HepG2 (cell line): ENCODE measurements around the gene SERINC2. TPM values are rescaled to one million over a fixed set of nuclear protein-coding genes. Genes with fewer than 3 reads are reported as not detected.

Experiments used
- BRD4 ChIP-seq: sonication (generic); formaldehyde crosslinking; IDR thresholded peaks from 2 replicates; pipeline ENCODE4 v1.4.0; 2020; ENCODE audit warnings: missing genetic modification reagents
- BRF2 ChIP-seq: sonication (generic); formaldehyde crosslinking; IDR thresholded peaks from 2 replicates; pipeline ENCODE4 v1.8.1; 2022; ENCODE audit warnings: mild to moderate bottlenecking, missing genetic modification reagents
- CCAR2 ChIP-seq: fragments of 200-400 bp; formaldehyde crosslinking; optimal IDR thresholded peaks from 2 replicates; pipeline ENCODE3; 2018; ENCODE audit warnings: low read depth, mild to moderate bottlenecking, low read length, moderate library complexity
- ERF ChIP-seq: IDR thresholded peaks from 2 replicates; pipeline ENCODE4 v1.6.1; 2018; ENCODE audit warnings: missing biosample characterization, missing genetic modification reagents
- FOXP4 ChIP-seq: sonication (generic); formaldehyde crosslinking; IDR thresholded peaks from 2 replicates; pipeline ENCODE4 v1.4.0; 2020; ENCODE audit warnings: missing genetic modification reagents
- HNF1A ChIP-seq, 2 experiments: sonication (generic) in 1 of 2; formaldehyde crosslinking in 1 of 2; IDR thresholded peaks; 2 replicates each; pipeline versions ENCODE4 v1.4.0 to v1.6.1; 2016 to 2020; ENCODE audit warnings: borderline replicate concordance in 1 of 2, low read depth in 1 of 2, mild to moderate bottlenecking in 1 of 2, missing genetic modification reagents in 1 of 2
- HNF4G ChIP-seq, 2 experiments: sonication (generic) in 1 of 2; formaldehyde crosslinking in 1 of 2; IDR thresholded peaks; 2 replicates each; pipeline versions ENCODE4 v1.4.0 to v1.6.1; 2011 to 2020; ENCODE audit warnings: borderline replicate concordance in 2 of 2, low read depth in 2 of 2, mild to moderate bottlenecking in 2 of 2, low read length in 1 of 2, missing genetic modification reagents in 1 of 2, moderate library complexity in 1 of 2
- KDM1A ChIP-seq: IDR thresholded peaks from 2 replicates; pipeline ENCODE4 v1.6.1; 2016; ENCODE audit warnings: missing compliant biosample characterization
- MIER2 ChIP-seq: IDR thresholded peaks from 2 replicates; pipeline ENCODE4 v1.6.1; 2016; ENCODE audit warnings: missing biosample characterization, missing genetic modification reagents
- PHB2 ChIP-seq: fragments of 450-650 bp; IDR thresholded peaks from 2 replicates; pipeline ENCODE4 v1.6.1; 2018; ENCODE audit not compliant: partially characterized antibody
- PHF20 ChIP-seq: sonication (generic); formaldehyde crosslinking; IDR thresholded peaks from 2 replicates; pipeline ENCODE4 v1.5.0; 2020; ENCODE audit warnings: mild to moderate bottlenecking, missing genetic modification reagents
- PPARG ChIP-seq: conservative IDR thresholded peaks from 2 replicates; pipeline ENCODE4 v1.6.1; 2016; ENCODE audit warnings: missing biosample characterization, missing genetic modification reagents
- SOX5 ChIP-seq: IDR thresholded peaks from 2 replicates; pipeline ENCODE4 v1.6.1; 2016; ENCODE audit warnings: borderline replicate concordance
- SPEN ChIP-seq: sonication (generic); formaldehyde crosslinking; IDR thresholded peaks from 2 replicates; pipeline ENCODE4 v1.5.1; 2020; ENCODE audit warnings: low read depth, mild to moderate bottlenecking, missing genetic modification reagents
- ZBTB7B ChIP-seq: sonication (generic); formaldehyde crosslinking; IDR thresholded peaks from 2 replicates; pipeline ENCODE4 v1.4.0; 2020; ENCODE audit warnings: missing genetic modification reagents
- ZFP90 ChIP-seq: sonication (generic); formaldehyde crosslinking; IDR thresholded peaks from 2 replicates; pipeline ENCODE4 v1.8.0; 2022; ENCODE audit warnings: missing genetic modification reagents, mild to moderate bottlenecking, inconsistent platforms, borderline replicate concordance
- ZFX ChIP-seq: sonication (generic); formaldehyde crosslinking; IDR thresholded peaks from 2 replicates; pipeline ENCODE4 v1.4.0; 2020; ENCODE audit warnings: mild to moderate bottlenecking, low read depth, missing genetic modification reagents, moderate library complexity
- ZNF232 ChIP-seq: sonication (generic); formaldehyde crosslinking; IDR thresholded peaks from 2 replicates; pipeline ENCODE4 v1.4.0; 2020; ENCODE audit warnings: missing genetic modification reagents, borderline replicate concordance
- ZNF3 ChIP-seq: IDR thresholded peaks from 2 replicates; pipeline ENCODE4 v1.7.0; 2017; ENCODE audit warnings: inconsistent platforms
- ZNF30 ChIP-seq: sonication (generic); formaldehyde crosslinking; IDR thresholded peaks from 2 replicates; pipeline ENCODE4 v1.5.0; 2020; ENCODE audit warnings: mild to moderate bottlenecking, missing genetic modification reagents
- ZNF337 ChIP-seq: sonication (generic); formaldehyde crosslinking; IDR thresholded peaks from 2 replicates; pipeline ENCODE4 v1.5.1; 2020; ENCODE audit warnings: missing genetic modification reagents, low read depth, mild to moderate bottlenecking, borderline replicate concordance
- ZNF672 ChIP-seq: sonication (generic); formaldehyde crosslinking; IDR thresholded peaks from 2 replicates; pipeline ENCODE4 v1.8.1; 2022; ENCODE audit warnings: missing genetic modification reagents
- ZNF703 ChIP-seq: sonication (generic); formaldehyde crosslinking; IDR thresholded peaks from 2 replicates; pipeline ENCODE4 v1.5.1; 2020; ENCODE audit warnings: missing genetic modification reagents, mild to moderate bottlenecking, moderate library complexity, borderline replicate concordance
- polyA plus RNA-seq, 8 experiments: library from polyadenylated mRNA; depleted of rRNA in 3 of 8; stranded (reverse) in 7 of 8; unstranded in 1 of 8; fragments of >200 nt; fragmentation: Illumina TruSeq in 4 of 8; extraction: Trizol in 4 of 8; gene quantifications; 2 replicates each; pipeline versions ENCODE4 v1.2.1 to v1.2.3, GENCODE V29; 2011 to 2016; ENCODE audit warnings: low read depth in 4 of 8, missing spikeins in 1 of 8, mixed read lengths in 1 of 8; ENCODE audit not compliant: insufficient read depth in 1 of 8
- total RNA-seq, 5 experiments: library from RNA; depleted of rRNA; stranded (reverse); fragments of >200 nt; fragmentation: Illumina TruSeq; extraction: Trizol; gene quantifications; 2 replicates each; pipeline ENCODE4 v1.2.3, GENCODE V29; 2016; ENCODE audit warnings: low read depth in 1 of 5

The SERINC2 gene
- total and polyA plus RNA-seq, 2 of the 13 experiments (the other 11 are each of a cell fraction or from before 2014, with no cell fraction given) = 4.8 to 126 TPM

- peak; percentile 12; the same call in 1 of the 2 replicates for TF ChIP-seq BRD4
- no peak for TF ChIP-seq BRF2 (CRISPR knock-in tag)
- TF ChIP-seq ZNF3 (CRISPR knock-in tag) = no peak
- TF ChIP-seq ZNF337 (CRISPR knock-in tag) = no peak
- peak; percentile 19; the same call in 1 of the 2 replicates for TF ChIP-seq ERF (CRISPR knock-in tag)
- TF ChIP-seq ZNF703 (CRISPR knock-in tag) = no peak
- no peak for TF ChIP-seq ZNF672
- no peak for TF ChIP-seq PHF20 (CRISPR knock-in tag)
- no peak for TF ChIP-seq KDM1A (CRISPR knock-in tag)
- TF ChIP-seq ZBTB7B (CRISPR knock-in tag) = no peak
- peak; percentile 39; the same call in 1 of the 2 replicates for TF ChIP-seq ZFX
- no peak for TF ChIP-seq ZNF30 (CRISPR knock-in tag)
- no peak for TF ChIP-seq ZNF232 (CRISPR knock-in tag)
- TF ChIP-seq FOXP4 (CRISPR knock-in tag) = no peak
- no peak for TF ChIP-seq CCAR2
- TF ChIP-seq SOX5 = 0 out of 2 replicates have a peak, but pooled peaks have one; percentile 6
- TF ChIP-seq HNF1A (IDR thresholded peaks at IDR 0.05; ENCODE audit: low read depth) = no peak
- TF ChIP-seq HNF1A (CRISPR knock-in tag; IDR thresholded peaks at IDR 0.05; ENCODE audit: borderline replicate concordance) = no peak
- no peak for TF ChIP-seq PHB2
- peak; percentile 19; the same call in 1 of the 2 replicates for TF ChIP-seq MIER2 (CRISPR knock-in tag)
- 0 out of 2 replicates have a peak, but pooled peaks have one; percentile 39 for TF ChIP-seq HNF4G (IDR thresholded peaks at IDR 0.05; ENCODE audit: borderline replicate concordance, low read depth, low read length)
- TF ChIP-seq HNF4G (CRISPR knock-in tag; IDR thresholded peaks at IDR 0.05; ENCODE audit: borderline replicate concordance, low read depth) = 0 out of 2 replicates have a peak, but pooled peaks have one; percentile 14
- no peak for TF ChIP-seq PPARG
- TF ChIP-seq SPEN (CRISPR knock-in tag) = 0 out of 2 replicates have a peak, but pooled peaks have one; percentile 18
- no peak for TF ChIP-seq ZFP90
These were observed 24.5 kb downstream of the SERINC2 start (continued) for GRCh38 chr1:31437433-31438037.
